MM.1S (cell line): ENCODE results near the gene SUPT3H.

Source experiments
- DNase-seq: peaks from one replicate; pipeline ENCODE4 v3.0.0-alpha.2; 2015
- H2AFZ ChIP-seq: fragments of 300-600 bp; sonication (generic); 2 replicates; pipeline ENCODE4 v1.6.0; 2016; ENCODE audit warnings: antibody characterized with exemption, low read length
- H3F3A ChIP-seq: fragments of 300-600 bp; sonication (generic); 2 replicates; pipeline ENCODE4 v1.6.1; 2016; ENCODE audit warnings: mild to moderate bottlenecking, antibody characterized with exemption, low read length, moderate library complexity, mixed read lengths; ENCODE audit not compliant: insufficient read depth
- H3K27ac ChIP-seq: fragments of 300-600 bp; sonication (generic); 2 replicates; pipeline ENCODE4 v1.5.1; 2016; ENCODE audit warnings: mild to moderate bottlenecking, low read length
- H3K27me3 ChIP-seq: fragments of 300-600 bp; sonication (generic); replicated peaks from 2 replicates; pipeline ENCODE4 v1.6.0; 2016; ENCODE audit warnings: low read length; ENCODE audit not compliant: insufficient read depth
- H3K36me3 ChIP-seq: fragments of 300-600 bp; sonication (generic); replicated peaks from 2 replicates; pipeline ENCODE4 v1.6.1; 2016; ENCODE audit warnings: mild to moderate bottlenecking, low read length, mixed read lengths; ENCODE audit not compliant: insufficient read depth
- H3K4me1 ChIP-seq: fragments of 300-600 bp; sonication (generic); 2 replicates; pipeline ENCODE4 v1.6.1; 2016; ENCODE audit warnings: low read length, mixed read lengths
- H3K4me2 ChIP-seq: fragments of 300-600 bp; sonication (generic); 2 replicates; pipeline ENCODE4 v1.6.0; 2016; ENCODE audit warnings: low read depth, low read length
- H3K4me3 ChIP-seq: fragments of 300-600 bp; sonication (generic); 2 replicates; pipeline ENCODE4 v1.5.1; 2016; ENCODE audit warnings: low read length, mixed read lengths
- H3K79me2 ChIP-seq: fragments of 300-600 bp; sonication (generic); 2 replicates; pipeline ENCODE4 v1.6.1; 2016; ENCODE audit warnings: mixed run types, low read length, mixed read lengths
- H3K9ac ChIP-seq: fragments of 300-600 bp; sonication (generic); 2 replicates; pipeline ENCODE4 v1.6.1; 2016; ENCODE audit warnings: low read length, mixed read lengths
- H3K9me2 ChIP-seq: fragments of 300-600 bp; sonication (generic); replicated peaks from 2 replicates; pipeline ENCODE4 v1.6.1; 2016; ENCODE audit warnings: mild to moderate bottlenecking, low read length, mixed read lengths; ENCODE audit not compliant: insufficient read depth
- H3K9me3 ChIP-seq: fragments of 300-600 bp; sonication (generic); replicated peaks from 2 replicates; pipeline ENCODE4 v1.6.1; 2016; ENCODE audit warnings: mild to moderate bottlenecking, low read length, mixed read lengths; ENCODE audit not compliant: insufficient read depth
- H4K20me1 ChIP-seq: fragments of 300-600 bp; sonication (generic); 2 replicates; pipeline ENCODE4 v1.6.1; 2016; ENCODE audit warnings: mild to moderate bottlenecking, low read length, moderate library complexity, mixed read lengths; ENCODE audit not compliant: insufficient read depth
- EZH2 ChIP-seq: fragments of 300-600 bp; sonication (generic); optimal IDR thresholded peaks from 2 replicates; pipeline ENCODE3; 2017; ENCODE audit warnings: low read depth, mild to moderate bottlenecking, antibody characterized with exemption, low read length, mixed read lengths
- EZH2phosphoT487 ChIP-seq: fragments of 300-600 bp; sonication (generic); IDR thresholded peaks from 2 replicates; pipeline ENCODE4 v1.6.1; 2018; ENCODE audit warnings: antibody characterized with exemption, low read length
- TF ChIP-seq, protein P1 (sequence below): fragments of 300-600 bp; sonication (generic); IDR thresholded peaks from 2 replicates; pipeline ENCODE4 v1.5.1; 2016; ENCODE audit warnings: antibody characterized with exemption, low read length, mixed read lengths

SUPT3H gene

DNA sequence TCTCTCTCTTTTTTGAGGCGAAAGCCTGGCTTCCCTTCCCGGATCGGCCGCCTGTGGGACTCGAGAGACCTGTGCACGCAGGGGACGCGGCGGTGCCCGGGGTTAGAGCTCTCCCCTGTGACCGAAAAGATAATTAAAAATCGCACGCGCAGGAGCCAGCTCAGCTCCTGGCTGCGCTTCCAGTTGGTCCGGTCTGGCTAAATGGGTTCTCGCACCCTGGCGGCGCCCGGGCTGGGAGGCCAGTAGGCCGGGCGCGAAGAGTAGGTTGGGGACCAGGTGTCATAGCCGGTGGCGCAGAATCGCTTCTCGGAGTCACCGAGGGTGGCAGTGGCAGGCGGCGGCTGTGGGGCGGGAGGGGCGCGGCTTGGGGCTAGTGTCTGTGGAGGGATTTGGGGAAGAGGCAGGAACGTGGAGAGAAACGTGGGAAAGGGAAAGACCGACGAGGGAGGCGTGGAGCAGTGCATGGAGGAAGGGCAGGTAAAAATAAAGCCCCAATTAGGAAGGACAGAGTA, 41.9 kb upstream of the SUPT3H start:
- Histone ChIP-seq H3K79me2 (peaks cover 72% of the 10 kb centered on the region), H3K27me3 (no peaks in the 10 kb centered on the region), H3K27ac (peak overlapping the region; percentile 98), H3K4me2 (peak overlapping the region; percentile 93), H4K20me1 (no peaks in the 10 kb centered on the region), H3K9ac (peak overlapping the region; percentile 100), H3K4me3 (peak overlapping the region; percentile 95), H3K9me2 (no peaks in the 10 kb centered on the region), H3K36me3 (no peaks in the 10 kb centered on the region), H3K9me3 (no peaks in the 10 kb centered on the region), H3F3A (peaks cover 37% of the 10 kb centered on the region), H2AFZ (peak overlapping the region; percentile 32), H3K4me1 (peaks cover 34% of the 10 kb centered on the region)
- TF ChIP-seq, protein P1, sequence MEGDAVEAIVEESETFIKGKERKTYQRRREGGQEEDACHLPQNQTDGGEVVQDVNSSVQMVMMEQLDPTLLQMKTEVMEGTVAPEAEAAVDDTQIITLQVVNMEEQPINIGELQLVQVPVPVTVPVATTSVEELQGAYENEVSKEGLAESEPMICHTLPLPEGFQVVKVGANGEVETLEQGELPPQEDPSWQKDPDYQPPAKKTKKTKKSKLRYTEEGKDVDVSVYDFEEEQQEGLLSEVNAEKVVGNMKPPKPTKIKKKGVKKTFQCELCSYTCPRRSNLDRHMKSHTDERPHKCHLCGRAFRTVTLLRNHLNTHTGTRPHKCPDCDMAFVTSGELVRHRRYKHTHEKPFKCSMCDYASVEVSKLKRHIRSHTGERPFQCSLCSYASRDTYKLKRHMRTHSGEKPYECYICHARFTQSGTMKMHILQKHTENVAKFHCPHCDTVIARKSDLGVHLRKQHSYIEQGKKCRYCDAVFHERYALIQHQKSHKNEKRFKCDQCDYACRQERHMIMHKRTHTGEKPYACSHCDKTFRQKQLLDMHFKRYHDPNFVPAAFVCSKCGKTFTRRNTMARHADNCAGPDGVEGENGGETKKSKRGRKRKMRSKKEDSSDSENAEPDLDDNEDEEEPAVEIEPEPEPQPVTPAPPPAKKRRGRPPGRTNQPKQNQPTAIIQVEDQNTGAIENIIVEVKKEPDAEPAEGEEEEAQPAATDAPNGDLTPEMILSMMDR = peak; percentile 50
- no peak for TF ChIP-seq EZH2
- DNase-seq = peak; percentile 90

GRCh38 chr6:45417436-45417835, 39.7 kb upstream of the SUPT3H start:
- H4K20me1 ChIP-seq = no peaks in the 10 kb centered on the region
- H3K27ac ChIP-seq = no peak overlapping the region
- TF ChIP-seq EZH2phosphoT487 (no peak), EZH2 (no peak)
- TF ChIP-seq, protein P1 = no peak
- H3K9me2 ChIP-seq = no peaks in the 10 kb centered on the region
- H2AFZ ChIP-seq = no peak overlapping the region
- no peak for DNase-seq
- H3K36me3 ChIP-seq = no peaks in the 10 kb centered on the region
- no peak overlapping the region for H3K9ac ChIP-seq
- peaks cover 28% of the 10 kb centered on the region for H3F3A ChIP-seq
- no peaks in the 10 kb centered on the region for H3K27me3 ChIP-seq
- H3K9me3 ChIP-seq = no peaks in the 10 kb centered on the region
- H3K79me2 ChIP-seq = peaks cover 50% of the 10 kb centered on the region
- no peak overlapping the region for H3K4me2 ChIP-seq
- H3K4me1 ChIP-seq = peaks cover 34% of the 10 kb centered on the region
- no peak overlapping the region for H3K4me3 ChIP-seq

- no peak overlapping the region for H2AFZ ChIP-seq
- H3K36me3 ChIP-seq = no peaks in the 10 kb centered on the region
- H3K9me3 ChIP-seq = no peaks in the 10 kb centered on the region
- no peak for TF ChIP-seq EZH2phosphoT487
- TF ChIP-seq, protein P1 = no peak
- no peak for TF ChIP-seq EZH2
- peak overlapping the region; percentile 33; the same call in 1 of the 2 replicates for H3K27ac ChIP-seq
- H3K27me3 ChIP-seq = no peaks in the 10 kb centered on the region
- no peak overlapping the region for H3K4me3 ChIP-seq
- peaks cover 27% of the 10 kb centered on the region for H3F3A ChIP-seq
- no peaks in the 10 kb centered on the region for H4K20me1 ChIP-seq
- DNase-seq = no peak
- peaks cover 44% of the 10 kb centered on the region for H3K79me2 ChIP-seq
- no peaks in the 10 kb centered on the region for H3K9me2 ChIP-seq
- peaks cover 34% of the 10 kb centered on the region for H3K4me1 ChIP-seq
- no peak overlapping the region; the same call in 1 of the 2 replicates for H3K9ac ChIP-seq
- H3K4me2 ChIP-seq = peak overlapping the region; percentile 59
Measured at GRCh38 chr6:45416700-45417099, 39.0 kb upstream of the SUPT3H start.
